Neural cell (in vitro differentiated cells): ENCODE data around the gene DCTN4.

Source experiments
- CTCF ChIP-seq: fragments of 450-650 bp; IDR thresholded peaks from 2 replicates; pipeline ENCODE4 v1.5.1; 2014; ENCODE audit warnings: antibody characterized with exemption, mild to moderate bottlenecking, moderate library complexity; ENCODE audit not compliant: poor library complexity, severe bottlenecking
- MXI1 ChIP-seq: fragments of 450-650 bp; conservative IDR thresholded peaks from 2 replicates; pipeline ENCODE4 v1.6.1; 2014; ENCODE audit warnings: antibody characterized with exemption, mild to moderate bottlenecking; ENCODE audit not compliant: poor library complexity, severe bottlenecking
- POLR2AphosphoS5 ChIP-seq: IDR thresholded peaks from 2 replicates; pipeline ENCODE4 v1.6.1; 2012
- REST ChIP-seq: IDR thresholded peaks from 2 replicates; pipeline ENCODE4 v1.6.1; 2012; ENCODE audit warnings: borderline replicate concordance
- TAF1 ChIP-seq: IDR thresholded peaks from 2 replicates; pipeline ENCODE4 v1.6.1; 2012; ENCODE audit warnings: low read depth

GRCh38 chr5:150781706-150782614, 23.1 kb upstream of the DCTN4 start:
- TF ChIP-seq CTCF (no peak), POLR2AphosphoS5 (no peak), TAF1 (no peak), MXI1 (no peak), REST (no peak)
